Kidney epithelial cell (primary cell): ENCODE results near the gene SORL1-AS1.

Experiments
- DNase-seq: peaks from one replicate; pipeline ENCODE4 v3.0.0-alpha.2; 2010; ENCODE audit warnings: low read depth
- H3K27me3 ChIP-seq: 2 replicates; pipeline ENCODE4 v1.6.0; 2011; ENCODE audit warnings: low read length; ENCODE audit not compliant: control insufficient read depth, insufficient read depth
- H3K36me3 ChIP-seq: 2 replicates; pipeline ENCODE4 v1.5.1; 2011; ENCODE audit warnings: low read length; ENCODE audit not compliant: control insufficient read depth, insufficient read depth
- H3K4me3 ChIP-seq: 2 replicates; pipeline ENCODE4 v1.5.1; 2011; ENCODE audit warnings: low read depth, mild to moderate bottlenecking, control low read depth, low read length
- TF ChIP-seq, protein P1 (sequence below): IDR thresholded peaks from 2 replicates; pipeline ENCODE4 v1.5.1; 2011; ENCODE audit warnings: mild to moderate bottlenecking, moderate library complexity, low read length, control low read depth, inconsistent platforms; ENCODE audit not compliant: insufficient read depth, poor library complexity, severe bottlenecking

Gene SORL1-AS1

DNA sequence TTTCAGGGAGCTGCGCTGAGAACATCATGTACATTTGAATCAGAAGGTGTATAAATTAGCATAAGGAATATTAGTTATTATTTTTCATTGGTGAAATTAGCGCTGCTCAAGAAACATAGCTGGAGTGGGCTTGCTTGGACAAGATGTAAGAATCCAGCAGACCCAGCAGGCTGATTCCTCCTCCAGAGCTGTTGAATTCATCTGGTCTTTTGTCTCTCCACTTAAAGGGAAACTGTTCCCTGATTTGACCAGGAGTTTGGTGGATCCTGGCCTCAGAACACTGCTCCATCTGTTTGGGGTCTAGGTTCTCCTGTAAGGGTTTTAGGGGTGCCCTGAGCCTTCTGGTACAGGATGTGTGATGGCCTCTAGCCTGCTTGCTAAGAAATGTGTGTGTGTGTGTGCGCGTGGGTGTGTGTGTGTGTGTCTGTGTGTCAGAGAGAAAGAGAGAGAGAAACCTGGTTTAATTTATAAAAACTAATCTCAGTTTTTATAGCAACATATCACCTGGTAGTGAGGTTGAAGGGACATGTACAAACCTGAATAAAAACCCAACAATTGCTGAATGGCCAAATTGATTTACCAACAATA lies 9.0 kb downstream of the SORL1-AS1 start:
- Histone ChIP-seq H3K36me3 (no peaks in the 10 kb centered on the region), H3K4me3 (no peak overlapping the region), H3K27me3 (no peaks in the 10 kb centered on the region)
- DNase-seq: no peak
- TF ChIP-seq, protein P1, sequence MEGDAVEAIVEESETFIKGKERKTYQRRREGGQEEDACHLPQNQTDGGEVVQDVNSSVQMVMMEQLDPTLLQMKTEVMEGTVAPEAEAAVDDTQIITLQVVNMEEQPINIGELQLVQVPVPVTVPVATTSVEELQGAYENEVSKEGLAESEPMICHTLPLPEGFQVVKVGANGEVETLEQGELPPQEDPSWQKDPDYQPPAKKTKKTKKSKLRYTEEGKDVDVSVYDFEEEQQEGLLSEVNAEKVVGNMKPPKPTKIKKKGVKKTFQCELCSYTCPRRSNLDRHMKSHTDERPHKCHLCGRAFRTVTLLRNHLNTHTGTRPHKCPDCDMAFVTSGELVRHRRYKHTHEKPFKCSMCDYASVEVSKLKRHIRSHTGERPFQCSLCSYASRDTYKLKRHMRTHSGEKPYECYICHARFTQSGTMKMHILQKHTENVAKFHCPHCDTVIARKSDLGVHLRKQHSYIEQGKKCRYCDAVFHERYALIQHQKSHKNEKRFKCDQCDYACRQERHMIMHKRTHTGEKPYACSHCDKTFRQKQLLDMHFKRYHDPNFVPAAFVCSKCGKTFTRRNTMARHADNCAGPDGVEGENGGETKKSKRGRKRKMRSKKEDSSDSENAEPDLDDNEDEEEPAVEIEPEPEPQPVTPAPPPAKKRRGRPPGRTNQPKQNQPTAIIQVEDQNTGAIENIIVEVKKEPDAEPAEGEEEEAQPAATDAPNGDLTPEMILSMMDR: no peak

- H3K4me3 ChIP-seq: no peak overlapping the region
- no peaks in the 10 kb centered on the region for H3K36me3 ChIP-seq
- TF ChIP-seq, protein P1: no peak
- no peaks in the 10 kb centered on the region for H3K27me3 ChIP-seq
- DNase-seq: no peak
These were observed 11.2 kb downstream of the SORL1-AS1 start for GRCh38 chr11:121441521-121441920.

- no peaks in the 10 kb centered on the region for H3K36me3 ChIP-seq
- no peaks in the 10 kb centered on the region for H3K27me3 ChIP-seq
- no peak overlapping the region for H3K4me3 ChIP-seq
- TF ChIP-seq, protein P1: no peak
- no peak for DNase-seq
These were observed 13.0 kb downstream of the SORL1-AS1 start for GRCh38 chr11:121439759-121440158.

- Histone ChIP-seq H3K36me3 (no peaks in the 10 kb centered on the region), H3K27me3 (no peaks in the 10 kb centered on the region), H3K4me3 (no peak overlapping the region)
- TF ChIP-seq, protein P1: no peak
- DNase-seq: no peak
These were observed 13.4 kb downstream of the SORL1-AS1 start for GRCh38 chr11:121439337-121439736.

DNA sequence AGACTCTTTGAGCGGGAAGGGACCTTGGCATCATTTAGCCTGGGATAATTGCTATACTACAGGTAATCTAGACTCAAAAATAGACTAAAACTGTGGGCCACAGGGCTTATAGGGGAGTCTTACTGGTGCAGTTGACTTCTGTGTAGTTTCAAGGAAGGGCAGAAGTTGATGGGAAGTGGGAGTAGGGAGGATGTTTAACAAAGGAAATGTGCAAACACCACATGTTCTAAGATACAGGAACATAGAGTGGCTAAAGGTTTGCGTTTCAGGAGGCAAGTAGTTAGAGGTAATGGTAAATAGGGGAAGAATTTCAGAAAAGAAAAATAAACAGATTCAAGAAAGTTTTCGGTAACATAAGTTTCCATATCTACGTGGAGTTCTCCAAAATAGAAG lies 15.1 kb downstream of the SORL1-AS1 start:
- H3K36me3 ChIP-seq: no peaks in the 10 kb centered on the region
- no peaks in the 10 kb centered on the region for H3K27me3 ChIP-seq
- TF ChIP-seq, protein P1: no peak
- H3K4me3 ChIP-seq: no peak overlapping the region
- no peak for DNase-seq

- H3K36me3 ChIP-seq: no peaks in the 10 kb centered on the region
- no peaks in the 10 kb centered on the region for H3K27me3 ChIP-seq
- DNase-seq: no peak
- H3K4me3 ChIP-seq: no peak overlapping the region
- TF ChIP-seq, protein P1: no peak
These were observed 15.6 kb downstream of the SORL1-AS1 start for GRCh38 chr11:121437018-121437685.
